IPS-18c (cell line): ENCODE results near the gene SNX5.
A peak's percentile ranks its signal among the peaks of the same experiment; 100 is the strongest.
"Not testable (repeated sequence)": the region's sequence is repeated elsewhere in the genome, so short reads cannot be mapped to it uniquely, and the experiment has no call there.

Experiments
- H3K4me3 ChIP-seq: 2 replicates; pipeline ENCODE4 v1.7.0; 2013; ENCODE audit warnings: low read depth, mild to moderate bottlenecking, low read length, moderate library complexity; ENCODE audit not compliant: insufficient read depth
- H3K9me3 ChIP-seq: one replicate; pipeline ENCODE4 v1.6.1; 2013; ENCODE audit warnings: mild to moderate bottlenecking, low read length, moderate library complexity; ENCODE audit not compliant: control insufficient read depth, insufficient read depth

SNX5 gene

GRCh38 chr20:17965042-17965697, 3.4 kb downstream of the SNX5 start:
- H3K4me3 ChIP-seq: peak overlapping the region; percentile 73
- no peaks in the 10 kb centered on the region for H3K9me3 ChIP-seq

GRCh38 chr20:17964632-17965031, 4.0 kb downstream of the SNX5 start:
- Histone ChIP-seq H3K4me3 (peak overlapping the region; percentile 73), H3K9me3 (no peaks in the 10 kb centered on the region)

- H3K4me3 ChIP-seq: no peak overlapping the region
- H3K9me3 ChIP-seq: no peaks in the 10 kb centered on the region
Measured at GRCh38 chr20:17964073-17964472, 4.5 kb downstream of the SNX5 start.

- H3K4me3 ChIP-seq: no peak overlapping the region
Measured at GRCh38 chr20:17963114-17963897, 5.3 kb downstream of the SNX5 start.

GRCh38 chr20:17961587-17961940, 7.0 kb downstream of the SNX5 start:
- Histone ChIP-seq H3K4me3 (no peak overlapping the region), H3K9me3 (no peaks in the 10 kb centered on the region)

More at GRCh38 chr20:17963114-17963897, 5.3 kb downstream of the SNX5 start:
- H3K9me3 ChIP-seq: no peaks in the 10 kb centered on the region

GRCh38 chr20:17960927-17961586, 7.5 kb downstream of the SNX5 start:
- Histone ChIP-seq H3K4me3 (no peak overlapping the region), H3K9me3 (no peaks in the 10 kb centered on the region)

- H3K9me3 ChIP-seq, H3K4me3 ChIP-seq: not testable (repeated sequence)
Measured at GRCh38 chr20:17960400-17960885, 8.2 kb downstream of the SNX5 start.

- no peaks in the 10 kb centered on the region for H3K9me3 ChIP-seq
- no peak overlapping the region for H3K4me3 ChIP-seq
Measured at GRCh38 chr20:17959257-17959627, 9.4 kb downstream of the SNX5 start.

- Histone ChIP-seq H3K4me3 (no peak overlapping the region), H3K9me3 (no peaks in the 10 kb centered on the region)
Measured at GRCh38 chr20:17958373-17959256, 10.0 kb downstream of the SNX5 start.

GRCh38 chr20:17957505-17958363, 10.9 kb downstream of the SNX5 start:
- Histone ChIP-seq H3K9me3 (no peaks in the 10 kb centered on the region), H3K4me3 (no peak overlapping the region)

GRCh38 chr20:17956099-17956685, 12.4 kb downstream of the SNX5 start:
- Histone ChIP-seq H3K4me3 (no peak overlapping the region), H3K9me3 (no peaks in the 10 kb centered on the region)

GRCh38 chr20:17955302-17955701, 13.3 kb downstream of the SNX5 start:
- no peaks in the 10 kb centered on the region for H3K9me3 ChIP-seq
- no peak overlapping the region for H3K4me3 ChIP-seq

GRCh38 chr20:17953935-17954334, 14.7 kb downstream of the SNX5 start:
- Histone ChIP-seq H3K9me3 (no peaks in the 10 kb centered on the region), H3K4me3 (no peak overlapping the region)

- Histone ChIP-seq H3K9me3 (no peaks in the 10 kb centered on the region), H3K4me3 (no peak overlapping the region)
Measured at GRCh38 chr20:17952692-17953684, 15.6 kb downstream of the SNX5 start.

GRCh38 chr20:17951323-17951722, 17.3 kb downstream of the SNX5 start:
- no peaks in the 10 kb centered on the region for H3K9me3 ChIP-seq
- H3K4me3 ChIP-seq: no peak overlapping the region
